ENCODE results near the gene LRRC43.
"Not testable (repeated sequence)": the region's sequence is repeated elsewhere in the genome, so short reads cannot be mapped to it uniquely, and the experiment has no call there.

Gene LRRC43

GRCh38 chr12:122158700-122159285, 24.1 kb upstream of the LRRC43 start:
- DNase-seq: no peak

DNA sequence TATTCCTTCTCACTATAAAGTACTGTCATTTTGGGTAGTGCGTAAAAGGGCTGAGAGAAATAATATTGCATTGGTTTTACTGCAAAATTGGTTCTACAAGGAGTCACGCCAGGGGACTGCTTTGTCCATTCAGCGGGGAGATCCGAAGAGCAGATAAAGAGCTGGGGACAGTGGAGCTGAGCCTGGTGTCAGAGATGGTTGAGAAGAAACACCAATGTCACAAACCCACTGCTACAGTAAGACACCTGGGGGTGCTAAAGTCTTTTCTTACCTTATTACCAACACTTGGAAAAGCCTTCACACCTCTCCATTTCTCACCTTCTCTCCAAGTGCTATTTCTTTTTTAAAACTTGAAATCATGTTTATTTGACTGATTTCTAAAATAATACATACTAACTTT, 23.0 kb upstream of the LRRC43 start:
- no peak for DNase-seq

- no peak for DNase-seq
Measured at GRCh38 chr12:122160761-122161160, 22.2 kb upstream of the LRRC43 start.

DNA sequence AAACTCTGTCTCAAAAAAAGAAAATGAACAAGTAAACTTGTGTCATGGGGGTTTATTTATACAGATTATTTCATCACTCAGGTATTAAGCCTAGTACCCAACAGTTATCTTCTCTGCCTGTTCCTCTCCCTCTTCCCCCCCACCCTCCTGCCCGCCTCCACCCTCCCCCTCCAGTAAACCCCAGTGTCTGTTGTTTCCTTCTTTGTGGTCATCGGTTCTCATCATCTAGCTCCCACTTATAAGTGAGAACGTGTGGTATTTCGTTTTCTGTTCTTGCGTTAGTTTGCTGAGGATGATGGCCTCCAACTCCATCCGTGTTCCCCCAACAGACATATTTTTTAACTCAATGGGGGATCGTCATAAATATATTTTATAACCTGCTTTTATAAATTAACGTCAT, 21.2 kb upstream of the LRRC43 start:
- DNase-seq: peak; percentile 20

DNA sequence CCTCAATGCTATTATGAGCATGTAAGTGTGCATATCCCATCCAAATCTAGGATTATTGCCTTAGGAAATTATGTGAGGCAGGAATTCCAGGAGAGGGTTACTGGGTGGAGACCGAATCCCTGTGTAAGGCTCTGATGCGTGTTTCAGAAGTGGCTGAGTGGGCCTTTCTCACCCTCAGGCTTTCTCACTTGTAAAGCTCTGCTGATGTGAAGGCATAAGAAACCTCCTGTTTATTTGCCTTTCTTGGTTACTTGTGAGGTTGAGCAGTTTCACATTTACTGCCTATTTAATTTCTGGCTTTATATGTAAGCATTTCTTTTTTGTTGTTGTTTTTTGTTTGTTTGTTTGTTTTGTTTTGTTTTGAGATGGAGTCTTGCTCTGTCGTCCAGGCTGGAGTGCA, 19.9 kb upstream of the LRRC43 start:
- DNase-seq: no peak

DNA sequence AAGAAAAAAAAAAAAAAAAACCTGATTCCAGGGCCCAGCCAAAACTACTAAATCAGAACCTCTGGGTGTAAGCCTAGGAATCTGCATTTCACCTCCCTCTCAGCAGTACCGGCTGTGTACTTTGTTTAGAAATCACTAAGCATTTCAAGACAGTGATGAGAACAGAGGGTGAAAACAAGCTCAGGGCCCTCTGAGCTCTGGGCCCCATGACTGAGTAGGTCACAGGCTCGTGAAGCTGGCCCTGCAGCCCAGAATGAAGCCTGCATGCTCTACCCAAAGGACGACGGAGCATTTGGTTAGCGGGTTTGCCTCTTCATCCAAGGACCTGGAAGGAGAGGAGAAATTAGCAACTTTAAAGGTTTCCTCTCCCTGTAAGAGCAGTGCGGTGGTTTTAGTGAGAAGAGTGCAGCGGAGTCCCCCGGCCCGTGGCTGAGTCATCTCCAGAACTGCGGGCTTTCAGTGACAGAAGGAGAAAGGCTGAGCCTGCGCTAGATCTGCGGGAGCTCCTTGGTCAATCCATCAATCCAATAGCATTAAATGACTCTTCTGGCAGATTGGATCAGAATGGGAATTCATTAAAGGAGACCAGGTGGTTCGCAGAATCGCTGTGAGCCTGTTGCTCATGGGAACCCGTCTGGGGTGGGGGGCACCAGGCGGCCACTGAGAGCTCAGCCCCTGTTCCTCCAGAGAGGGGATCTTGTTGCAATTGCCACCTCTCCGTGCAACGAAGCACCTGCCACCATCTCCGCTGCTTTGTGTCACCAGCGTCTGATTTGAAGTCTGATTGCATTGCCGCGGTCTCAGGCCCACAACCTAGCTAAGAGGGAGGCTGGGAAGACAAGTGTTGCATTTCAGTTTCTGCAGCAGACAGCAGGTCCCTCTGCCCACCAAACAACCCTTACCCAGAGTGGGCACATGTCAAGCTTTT, 16.2 kb upstream of the LRRC43 start:
- DNase-seq: peak; percentile 61

- DNase-seq: no peak
Measured at GRCh38 chr12:122167356-122167925, 15.5 kb upstream of the LRRC43 start.

GRCh38 chr12:122168492-122168891, 14.4 kb upstream of the LRRC43 start:
- no peak for DNase-seq

DNA sequence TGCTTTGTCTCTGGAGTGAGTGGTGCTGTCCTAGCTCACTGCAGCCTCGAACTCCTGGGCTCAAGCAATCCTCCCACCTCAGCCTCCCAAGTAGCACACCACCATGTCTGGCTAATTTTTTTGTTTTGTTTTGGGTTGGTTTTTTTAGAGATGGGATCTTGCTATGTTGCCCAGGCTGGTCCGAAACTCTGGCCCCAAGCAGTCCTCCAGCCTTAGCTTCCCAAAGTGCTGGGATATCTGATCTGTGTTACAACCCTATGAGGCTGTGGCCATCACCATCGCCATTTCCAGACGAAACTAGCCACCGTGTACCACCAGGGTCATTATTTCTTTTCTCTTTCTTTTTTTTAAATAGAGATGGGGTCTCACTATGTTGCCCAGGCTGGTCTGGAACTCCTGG, 11.5 kb upstream of the LRRC43 start:
- DNase-seq: no peak

- DNase-seq: no peak
Measured at GRCh38 chr12:122172262-122172939, 10.5 kb upstream of the LRRC43 start.

GRCh38 chr12:122174155-122174845, 8.6 kb upstream of the LRRC43 start, which contains the start of gene IL31:
TSS of gene IL31 (minus strand) at chr12:122174221. CDS start at chr12:122174172, 49 bp downstream.
- DNase-seq: peak; percentile 17

DNA sequence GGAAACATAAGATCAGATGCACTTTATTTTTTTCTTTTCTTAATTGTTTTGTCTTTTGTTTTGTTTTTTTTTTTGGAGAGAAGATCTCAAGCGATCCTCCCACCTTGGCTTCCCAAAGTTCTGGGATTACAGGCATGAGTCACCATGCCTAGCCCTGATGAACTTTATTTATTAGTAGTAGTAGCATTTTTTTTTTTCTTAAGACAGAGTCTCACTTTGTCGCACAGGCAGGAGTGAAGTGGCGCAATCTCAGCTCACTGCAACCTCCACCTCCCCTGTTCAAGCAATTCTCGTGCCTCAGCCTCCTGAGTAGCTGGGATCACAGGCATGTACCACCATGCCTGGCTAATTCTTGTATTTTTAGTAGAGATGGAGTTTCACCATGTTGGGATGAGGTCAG, 6.5 kb upstream of the LRRC43 start:
- DNase-seq: not testable (repeated sequence)

DNA sequence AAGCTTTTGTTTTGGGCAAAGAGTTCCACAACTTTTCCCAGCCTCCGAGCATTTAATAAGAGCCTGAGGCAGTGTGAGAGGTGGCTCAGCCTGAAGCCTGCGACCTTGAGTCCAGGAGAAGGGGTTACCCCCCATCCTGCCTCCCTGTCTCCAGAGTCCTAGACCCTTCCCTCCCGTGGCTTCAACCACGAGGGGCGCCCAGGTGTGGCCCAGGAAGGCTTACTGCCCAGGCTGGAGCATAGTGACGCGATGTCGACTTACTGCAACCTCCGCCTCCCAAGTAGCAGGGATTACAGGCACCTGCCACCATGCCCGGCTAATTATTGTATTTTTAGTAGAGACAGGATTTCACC, 641 bp downstream of the LRRC43 start:
- no peak for DNase-seq

DNA sequence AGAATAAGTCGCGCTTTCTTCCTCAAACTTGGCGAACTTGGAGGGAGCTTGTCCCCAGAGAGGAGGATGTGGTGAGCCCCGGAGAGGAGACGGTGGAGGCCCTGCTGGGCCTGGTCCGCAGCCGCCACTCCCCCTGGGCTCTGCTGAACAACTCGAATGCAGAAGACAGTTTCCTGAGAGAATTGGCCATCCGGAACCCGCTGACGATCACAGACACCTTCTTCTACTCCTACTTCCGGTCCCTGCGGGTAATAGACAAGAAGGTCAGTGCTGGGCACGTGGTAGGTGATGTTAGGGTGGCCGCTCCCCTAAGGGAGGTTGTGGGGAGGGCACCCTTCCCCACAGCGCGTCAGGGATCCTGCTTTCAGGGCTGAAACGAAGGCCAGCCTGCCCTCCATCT, 1.6 kb downstream of the LRRC43 start:
- DNase-seq: no peak

DNA sequence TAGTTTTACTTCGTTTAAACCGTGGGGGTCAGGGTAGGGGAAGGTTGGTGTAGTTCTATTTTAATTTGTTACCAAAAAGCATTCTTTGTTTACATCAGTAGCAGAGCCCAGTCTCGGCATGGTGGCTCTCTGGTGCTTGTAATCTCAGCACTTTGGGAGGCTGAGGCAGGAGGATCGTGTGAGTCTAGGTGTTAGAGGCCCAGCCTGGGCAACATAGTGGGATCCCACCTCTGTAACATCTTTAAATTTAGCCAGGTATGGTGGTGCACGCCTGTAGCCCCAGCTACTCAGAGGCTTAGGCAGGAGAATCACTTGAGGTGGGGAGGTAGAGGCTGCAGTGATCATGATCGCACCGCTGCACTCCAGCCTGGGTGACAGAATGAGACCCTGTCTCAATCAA, 2.2 kb downstream of the LRRC43 start:
- no peak for DNase-seq

- DNase-seq: no peak
Measured at GRCh38 chr12:122185494-122186082, 2.7 kb downstream of the LRRC43 start.

DNA sequence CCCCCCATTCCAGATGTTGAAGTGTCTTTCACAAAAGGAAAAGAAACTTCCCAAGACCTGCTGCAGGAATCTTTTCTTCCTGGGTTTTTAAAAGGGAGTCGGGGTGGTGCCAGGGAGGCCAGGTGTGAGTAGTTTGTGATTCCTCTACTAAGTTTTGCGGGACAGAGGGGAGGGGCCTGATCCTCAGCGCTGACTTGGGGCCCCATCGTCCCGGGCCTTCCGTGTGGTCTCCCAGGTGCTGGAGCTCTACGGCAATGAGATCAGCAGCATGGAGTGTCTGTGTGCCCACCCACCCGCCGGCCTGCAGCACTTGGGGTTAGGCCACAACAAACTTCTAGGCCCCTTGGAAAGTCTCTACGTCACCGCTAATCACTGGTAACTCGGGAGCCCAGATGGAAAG, 4.5 kb downstream of the LRRC43 start:
- DNase-seq: no peak

GRCh38 chr12:122189626-122190475, 6.9 kb downstream of the LRRC43 start:
- DNase-seq: no peak

DNA sequence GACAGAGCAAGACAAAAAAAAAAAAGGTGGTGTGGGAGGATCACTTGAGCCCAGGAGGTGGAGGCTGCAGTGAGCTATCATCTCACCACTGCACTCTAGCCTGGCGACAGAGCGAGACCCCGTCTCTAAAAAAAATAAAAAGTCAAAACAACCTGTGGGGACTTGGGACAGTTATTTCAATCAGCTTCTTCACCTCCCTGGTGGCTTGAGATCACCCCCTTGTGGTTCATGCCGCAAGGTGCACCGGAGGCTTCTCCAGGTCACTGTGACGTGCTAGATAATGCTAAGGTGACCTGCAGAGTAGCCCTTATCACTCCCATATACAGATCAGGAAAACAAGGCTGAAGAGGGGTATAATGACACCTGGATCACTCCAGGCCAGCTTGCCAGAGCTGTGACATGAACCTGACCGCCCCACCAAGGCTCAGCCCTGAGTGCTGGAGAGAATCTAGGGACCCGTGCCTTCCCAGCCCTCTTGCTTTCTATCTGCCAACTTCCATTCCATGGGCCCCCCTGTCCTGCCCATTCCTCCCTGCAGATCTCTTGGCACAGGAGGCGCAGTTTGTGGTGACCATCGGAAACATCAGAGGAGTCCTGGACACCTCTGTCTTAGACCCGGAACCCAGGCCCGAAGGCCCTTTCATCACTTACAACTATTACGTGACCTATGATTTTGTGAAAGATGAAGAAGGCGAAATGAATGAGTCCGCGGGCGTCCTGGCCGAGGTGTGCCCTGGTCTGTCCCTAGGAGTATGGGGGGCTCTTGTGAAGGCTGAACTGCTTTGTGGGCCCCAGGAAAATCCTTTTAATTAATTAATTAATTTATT, 8.1 kb downstream of the LRRC43 start:
- DNase-seq: peak; percentile 56

- no peak for DNase-seq
Measured at GRCh38 chr12:122192441-122192840, 9.5 kb downstream of the LRRC43 start.

- DNase-seq: no peak
Measured at GRCh38 chr12:122194804-122195203, 11.9 kb downstream of the LRRC43 start.
